Chondrocyte (in vitro differentiated cells): ENCODE measurements around the gene ABHD6. TPM values are rescaled to one million over a fixed set of nuclear protein-coding genes. Genes with fewer than 3 reads are reported as not detected.

ENCODE experiments used
- DNase-seq: peaks from one replicate; pipeline ENCODE4 v3.0.0; 2021; ENCODE audit warnings: mixed read lengths, low spot score
- H3K27ac Mint-ChIP-seq: one replicate; pipeline ENCODE4 v1.8.0; 2021; ENCODE audit warnings: mild to moderate bottlenecking, moderate library complexity, mixed read lengths; ENCODE audit not compliant: unreplicated experiment
- H3K27me3 Mint-ChIP-seq: 2 replicates; pipeline ENCODE4 v1.8.0; 2021; ENCODE audit warnings: low read depth, mixed read lengths
- H3K36me3 Mint-ChIP-seq: 2 replicates; pipeline ENCODE4 v1.8.0; 2021; ENCODE audit warnings: low read depth, mixed read lengths
- H3K4me1 Mint-ChIP-seq: 2 replicates; pipeline ENCODE4 v1.8.0; 2021; ENCODE audit warnings: low read depth, mild to moderate bottlenecking, mixed read lengths
- H3K4me3 Mint-ChIP-seq: one replicate; pipeline ENCODE4 v1.8.0; 2021; ENCODE audit warnings: mild to moderate bottlenecking, moderate library complexity, mixed read lengths; ENCODE audit not compliant: unreplicated experiment
- H3K9me3 Mint-ChIP-seq: 2 replicates; pipeline ENCODE4 v1.8.0; 2021; ENCODE audit warnings: low read depth, mixed read lengths
- CTCF ChIP-seq: fragments of 200-600 bp; sonication (generic); IDR thresholded peaks from 2 replicates; pipeline ENCODE4 v1.5.0; 2021; ENCODE audit warnings: antibody characterized with exemption, mild to moderate bottlenecking, moderate library complexity
- total RNA-seq: library from RNA; stranded (reverse); gene quantifications from 3 replicates; pipeline ENCODE4 v1.2.1, GENCODE V29; 2021

Gene ABHD6
- total RNA-seq, 1 donor from 2014 or later = 7.4 TPM

- no peak overlapping the region for H3K27ac Mint-ChIP-seq
- peaks cover 23% of the 10 kb centered on the region for H3K36me3 Mint-ChIP-seq
- DNase-seq = no peak
- no peaks in the 10 kb centered on the region for H3K27me3 Mint-ChIP-seq
- no peak overlapping the region for H3K4me3 Mint-ChIP-seq
- no peak for TF ChIP-seq CTCF
- H3K9me3 Mint-ChIP-seq = no peaks in the 10 kb centered on the region
- H3K4me1 Mint-ChIP-seq = no peaks in the 10 kb centered on the region
Measured at GRCh38 chr3:58317811-58318210, 80.2 kb downstream of the ABHD6 start.

GRCh38 chr3:58321791-58322190, 84.2 kb downstream of the ABHD6 start:
- H3K4me1 Mint-ChIP-seq = peaks cover 23% of the 10 kb centered on the region
- H3K36me3 Mint-ChIP-seq = peaks cover 6% of the 10 kb centered on the region

GRCh38 chr3:58322793-58323192, 85.2 kb downstream of the ABHD6 start:
- TF ChIP-seq CTCF = no peak
- no peaks in the 10 kb centered on the region for H3K9me3 Mint-ChIP-seq
- peaks cover 23% of the 10 kb centered on the region for H3K4me1 Mint-ChIP-seq
- no peak overlapping the region for H3K4me3 Mint-ChIP-seq
- no peaks in the 10 kb centered on the region for H3K27me3 Mint-ChIP-seq
- peaks cover 2% of the 10 kb centered on the region for H3K36me3 Mint-ChIP-seq
- DNase-seq = no peak
- no peak overlapping the region for H3K27ac Mint-ChIP-seq

More at GRCh38 chr3:58321791-58322190, 84.2 kb downstream of the ABHD6 start:
- no peaks in the 10 kb centered on the region for H3K27me3 Mint-ChIP-seq
- H3K4me3 Mint-ChIP-seq = no peak overlapping the region
- H3K27ac Mint-ChIP-seq = no peak overlapping the region
- no peaks in the 10 kb centered on the region for H3K9me3 Mint-ChIP-seq
- TF ChIP-seq CTCF = no peak
- DNase-seq = no peak

- no peaks in the 10 kb centered on the region for H3K36me3 Mint-ChIP-seq
- H3K9me3 Mint-ChIP-seq = no peaks in the 10 kb centered on the region
- TF ChIP-seq CTCF = no peak
- no peak overlapping the region for H3K4me3 Mint-ChIP-seq
- H3K27me3 Mint-ChIP-seq = no peaks in the 10 kb centered on the region
- H3K4me1 Mint-ChIP-seq = peaks cover 23% of the 10 kb centered on the region
- no peak for DNase-seq
- no peak overlapping the region for H3K27ac Mint-ChIP-seq
Measured at GRCh38 chr3:58323529-58324390, 86.2 kb downstream of the ABHD6 start.

GRCh38 chr3:58324391-58325390, 87.1 kb downstream of the ABHD6 start:
- no peaks in the 10 kb centered on the region for H3K36me3 Mint-ChIP-seq
- peak overlapping the region; percentile 68 for H3K27ac Mint-ChIP-seq
- no peaks in the 10 kb centered on the region for H3K9me3 Mint-ChIP-seq
- DNase-seq = no peak
- no peak overlapping the region for H3K4me3 Mint-ChIP-seq
- H3K4me1 Mint-ChIP-seq = peaks cover 23% of the 10 kb centered on the region
- TF ChIP-seq CTCF = no peak
- no peaks in the 10 kb centered on the region for H3K27me3 Mint-ChIP-seq
